Epithelial cell of esophagus (primary cell): ENCODE results near the gene ANXA6.

Experiments used
- DNase-seq: peaks from one replicate; pipeline ENCODE4 v3.0.0; 2010; ENCODE audit warnings: low read depth
- H3K4me3 ChIP-seq: 2 replicates; pipeline ENCODE4 v1.5.1; 2011; ENCODE audit warnings: mild to moderate bottlenecking, low read length, control low read depth
- CTCF ChIP-seq: IDR thresholded peaks from 2 replicates; pipeline ENCODE4 v1.5.1; 2011; ENCODE audit warnings: low read depth, mild to moderate bottlenecking, low read length, control low read depth, inconsistent platforms; ENCODE audit not compliant: insufficient read depth; ENCODE audit errors: missing control alignments

Gene ANXA6

DNA sequence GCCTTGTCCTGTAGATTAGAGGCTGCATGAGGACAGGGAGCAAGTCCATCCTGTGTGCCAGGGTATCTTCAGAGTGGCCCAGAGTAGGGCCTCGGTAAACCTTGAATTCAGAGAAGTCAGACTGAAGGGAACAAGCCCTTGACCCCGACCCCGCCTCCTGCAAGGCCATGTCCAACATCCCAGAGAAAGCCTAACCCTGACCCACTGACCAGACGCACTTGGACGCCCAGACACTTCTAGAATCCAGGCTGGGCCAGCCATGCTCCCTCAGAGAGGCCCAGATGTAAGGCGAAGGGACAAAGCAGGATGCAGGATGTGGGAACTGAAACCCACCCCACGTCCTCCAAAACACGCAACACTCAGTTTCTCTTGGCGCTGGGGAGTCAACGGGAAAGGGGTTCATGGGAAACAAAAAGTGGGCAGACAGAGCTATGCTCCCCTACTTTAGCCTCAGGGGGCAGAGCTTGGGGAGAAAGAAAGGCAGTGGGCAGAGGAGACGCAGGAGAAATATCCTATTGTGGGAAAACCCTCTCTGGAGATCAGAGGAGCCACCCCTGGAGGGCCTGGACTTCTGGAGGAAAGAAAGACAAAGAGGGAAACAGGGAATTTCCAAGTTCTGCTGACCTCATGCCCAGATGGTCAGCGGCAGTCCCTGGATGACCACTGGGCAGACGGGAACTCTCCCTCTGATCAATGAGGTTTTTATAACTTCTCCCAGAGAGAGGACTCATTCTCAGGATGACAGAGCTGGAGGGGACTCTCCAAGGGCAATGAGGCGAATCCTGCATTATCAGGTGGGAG is 89.7 kb downstream of the ANXA6 start:
- TF ChIP-seq CTCF = no peak
- no peak overlapping the region for H3K4me3 ChIP-seq
- DNase-seq = no peak

- no peak for TF ChIP-seq CTCF
- H3K4me3 ChIP-seq = no peak overlapping the region
- no peak for DNase-seq
These were observed 90.7 kb downstream of the ANXA6 start for GRCh38 chr5:151066920-151067319.

DNA sequence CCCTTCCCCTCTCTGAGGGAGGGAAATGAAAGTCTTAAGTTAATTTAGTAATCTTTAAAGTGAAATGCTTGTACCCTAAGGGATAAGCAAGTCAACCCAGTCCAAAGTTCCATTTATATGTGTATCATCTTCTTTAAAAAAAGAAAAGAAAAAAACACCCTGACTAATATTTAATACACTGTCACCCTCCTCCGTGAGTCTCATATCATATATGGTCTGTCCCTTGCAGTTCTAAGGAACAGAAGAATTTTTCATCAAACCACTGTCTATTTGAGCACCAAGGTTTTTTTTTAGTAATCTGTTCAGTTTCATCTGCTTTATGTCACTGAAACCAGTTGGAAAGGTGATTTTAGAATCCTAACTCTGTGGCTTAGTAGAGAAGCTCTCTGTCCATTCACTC is 92.0 kb downstream of the ANXA6 start:
- no peak for DNase-seq
- TF ChIP-seq CTCF = no peak
- no peak overlapping the region for H3K4me3 ChIP-seq

DNA sequence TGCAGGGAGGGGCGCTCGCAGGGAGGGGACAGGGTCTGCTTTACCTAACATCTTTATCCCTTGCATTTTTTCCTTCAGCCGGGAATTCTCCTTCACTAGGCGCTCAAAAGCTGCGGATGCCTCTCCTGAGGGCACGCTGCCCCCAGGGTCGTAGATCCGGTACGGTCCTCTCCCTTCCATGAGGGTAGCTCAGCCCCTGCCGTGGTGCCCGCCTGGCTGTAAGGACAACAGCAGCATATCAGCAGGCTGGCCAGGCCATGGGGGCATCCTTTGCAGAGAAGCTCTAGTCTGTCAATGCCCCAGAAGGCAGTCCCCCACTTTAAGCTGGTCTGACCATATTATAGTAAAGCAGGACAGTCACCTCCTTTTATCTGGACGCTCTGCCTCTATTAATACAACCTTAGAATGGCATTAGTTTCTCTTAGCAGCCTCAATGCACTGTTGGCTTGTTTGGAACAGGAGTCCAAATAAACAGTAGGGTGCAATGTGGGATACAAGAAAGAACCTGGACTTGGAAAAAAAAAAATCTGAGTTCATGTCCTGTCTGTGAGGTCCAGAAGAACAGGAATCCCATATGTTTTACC is 92.6 kb downstream of the ANXA6 start:
- TF ChIP-seq CTCF = no peak
- no peak overlapping the region for H3K4me3 ChIP-seq
- no peak for DNase-seq

GRCh38 chr5:151063142-151063989 is 94.2 kb downstream of the ANXA6 start:
- H3K4me3 ChIP-seq = no peak overlapping the region
- DNase-seq = peak; percentile 46
- no peak for TF ChIP-seq CTCF

GRCh38 chr5:151062405-151063141 is 95.0 kb downstream of the ANXA6 start:
- H3K4me3 ChIP-seq = no peak overlapping the region
- no peak for DNase-seq
- no peak for TF ChIP-seq CTCF
